WTC11 (cell line): ENCODE data around the gene LETM1. TPM values are rescaled to one million over a fixed set of nuclear protein-coding genes. Genes with fewer than 3 reads are reported as not detected.

ENCODE experiments used
- ATAC-seq: fragments of 200-7000 bp; cut with Tn5 transposase; 2 replicates; pipeline ENCODE4 v1.10.0; 2021; ENCODE audit warnings: mild to moderate bottlenecking, moderate library complexity
- CTCF ChIA-PET: fragments of 300-600 bp; sonication (Branson Sonifier 250); formaldehyde crosslinking; loops from one replicate; lab custom pipeline; 2021; ENCODE audit warnings: antibody characterized with exemption; lab: Charles Lee
- POLR2A ChIA-PET: fragments of 350-600 bp; sonication (Branson Sonifier 250); formaldehyde crosslinking; loops from one replicate; lab custom pipeline; 2021; ENCODE audit warnings: antibody characterized with exemption; lab: Charles Lee
- DNase-seq: peaks from one replicate; pipeline ENCODE4 v3.0.0; 2021; ENCODE audit warnings: low spot score
- H3K27ac Mint-ChIP-seq: 2 replicates; pipeline ENCODE4 v1.8.0; 2021; ENCODE audit warnings: mixed read lengths
- H3K27me3 Mint-ChIP-seq: 2 replicates; pipeline ENCODE4 v1.8.0; 2021; ENCODE audit warnings: low read depth, mild to moderate bottlenecking, moderate library complexity, mixed read lengths
- H3K36me3 Mint-ChIP-seq: 2 replicates; pipeline ENCODE4 v1.8.0; 2021; ENCODE audit warnings: mixed read lengths
- H3K4me1 Mint-ChIP-seq: 2 replicates; pipeline ENCODE4 v1.8.0; 2022; ENCODE audit warnings: mixed read lengths
- H3K4me3 Mint-ChIP-seq: 2 replicates; pipeline ENCODE4 v1.8.0; 2021; ENCODE audit warnings: mild to moderate bottlenecking, moderate library complexity, mixed read lengths
- H3K9me3 Mint-ChIP-seq: 2 replicates; pipeline ENCODE4 v1.8.0; 2021; ENCODE audit warnings: mixed read lengths
- AR ChIP-seq: fragments of 250-450 bp; sonication (Bioruptor Pico); IDR thresholded peaks from 2 replicates; pipeline ENCODE4 v1.9.0; 2021; ENCODE audit warnings: mild to moderate bottlenecking
- CBFB ChIP-seq: sonication (generic); formaldehyde crosslinking; IDR thresholded peaks from 2 replicates; pipeline ENCODE4 v1.8.1; 2022; ENCODE audit warnings: mild to moderate bottlenecking, low read depth, missing genetic modification reagents
- CREB1 ChIP-seq: sonication (generic); formaldehyde crosslinking; IDR thresholded peaks from 2 replicates; pipeline ENCODE4 v1.8.0; 2023; ENCODE audit warnings: mild to moderate bottlenecking, missing genetic modification reagents
- CREM ChIP-seq: sonication (generic); formaldehyde crosslinking; IDR thresholded peaks from 2 replicates; pipeline ENCODE4 v1.8.1; 2022; ENCODE audit warnings: mild to moderate bottlenecking, missing genetic modification reagents, moderate library complexity
- FOXK1 ChIP-seq: sonication (generic); formaldehyde crosslinking; IDR thresholded peaks from 2 replicates; pipeline ENCODE4 v1.8.0; 2022; ENCODE audit warnings: mild to moderate bottlenecking, moderate library complexity, missing genetic modification reagents
- MAX ChIP-seq: sonication (generic); formaldehyde crosslinking; IDR thresholded peaks from 2 replicates; pipeline ENCODE4 v1.8.0; 2022; ENCODE audit warnings: mild to moderate bottlenecking, missing genetic modification reagents
- NFYB ChIP-seq: sonication (generic); formaldehyde crosslinking; conservative IDR thresholded peaks from 2 replicates; pipeline ENCODE4 v1.8.0; 2022; ENCODE audit warnings: low read depth, missing genetic modification reagents
- NR1H2 ChIP-seq: sonication (generic); formaldehyde crosslinking; IDR thresholded peaks from 2 replicates; pipeline ENCODE4 v1.9.0; 2021; ENCODE audit warnings: mild to moderate bottlenecking, moderate library complexity, missing genetic modification reagents
- PRRX2 ChIP-seq: fragments of 250-450 bp; sonication (Bioruptor Pico); IDR thresholded peaks from 2 replicates; pipeline ENCODE4 v1.8.0; 2021; ENCODE audit warnings: mild to moderate bottlenecking
- SP1 ChIP-seq: sonication (generic); formaldehyde crosslinking; conservative IDR thresholded peaks from 2 replicates; pipeline ENCODE4 v1.8.1; 2022; ENCODE audit warnings: missing genetic modification reagents
- TEAD4 ChIP-seq: sonication (generic); formaldehyde crosslinking; IDR thresholded peaks from 2 replicates; pipeline ENCODE4 v1.8.0; 2022; ENCODE audit warnings: mild to moderate bottlenecking, missing genetic modification reagents
- USF2 ChIP-seq: sonication (generic); formaldehyde crosslinking; IDR thresholded peaks from 2 replicates; pipeline ENCODE4 v1.8.1; 2023; ENCODE audit warnings: mild to moderate bottlenecking, missing genetic modification reagents, moderate library complexity
- ZNF138 ChIP-seq: sonication (generic); formaldehyde crosslinking; conservative IDR thresholded peaks from 2 replicates; pipeline ENCODE4 v1.8.1; 2022; ENCODE audit warnings: mild to moderate bottlenecking, moderate library complexity, missing genetic modification reagents
- ZNF219 ChIP-seq: sonication (generic); formaldehyde crosslinking; IDR thresholded peaks from 2 replicates; pipeline ENCODE4 v1.8.0; 2023; ENCODE audit warnings: missing genetic modification reagents, mild to moderate bottlenecking, borderline replicate concordance
- ZNF396 ChIP-seq: fragments of 250-450 bp; sonication (Bioruptor Pico); IDR thresholded peaks from 2 replicates; pipeline ENCODE4 v1.8.0; 2021; ENCODE audit warnings: mild to moderate bottlenecking, moderate library complexity, borderline replicate concordance
- ZNF425 ChIP-seq: fragments of 250-450 bp; sonication (Bioruptor Pico); conservative IDR thresholded peaks from 2 replicates; pipeline ENCODE4 v1.9.0; 2021; ENCODE audit warnings: mild to moderate bottlenecking
- total RNA-seq: library from RNA; stranded (reverse); gene quantifications from 3 replicates; pipeline ENCODE4 v1.2.3, GENCODE V29; 2021

The LETM1 gene
- total RNA-seq, 1 experiment from 2014 or later: 66.7 TPM

GRCh38 chr4:1805493-1806222, 50.3 kb downstream of the LETM1 start:
- no peak overlapping the region for H3K4me3 Mint-ChIP-seq
- no peaks in the 10 kb centered on the region for H3K4me1 Mint-ChIP-seq
- H3K36me3 Mint-ChIP-seq: no peaks in the 10 kb centered on the region
- no peaks in the 10 kb centered on the region for H3K9me3 Mint-ChIP-seq
- no peak for DNase-seq
- CTCF ChIA-PET: interaction anchor here (1.0 to 10.0 kb wide), 3 partner anchors 13 to 57 kb away, joined by 3 to 188 read pairs (median 4); partner anchors contain the start of gene FGFR3
- ATAC-seq: no peak
- TF ChIP-seq ZNF138: no peak
- TF ChIP-seq NFYB: no peak
- no peak for TF ChIP-seq TEAD4 (CRISPR knock-in tag)
- TF ChIP-seq AR: no peak
- no peak for TF ChIP-seq ZNF219 (CRISPR knock-in tag)
- TF ChIP-seq CREB1 (CRISPR knock-in tag): no peak
- TF ChIP-seq CREM (CRISPR knock-in tag): no peak
- TF ChIP-seq ZNF425 (CRISPR knock-in tag): no peak
- TF ChIP-seq ZNF396 (CRISPR knock-in tag): no peak
- no peak for TF ChIP-seq CBFB (CRISPR knock-in tag)
- TF ChIP-seq SP1 (CRISPR knock-in tag): no peak
- TF ChIP-seq FOXK1 (CRISPR knock-in tag): no peak
- TF ChIP-seq MAX (CRISPR knock-in tag): no peak
- TF ChIP-seq USF2 (CRISPR knock-in tag): no peak
- TF ChIP-seq PRRX2 (CRISPR knock-in tag): no peak
- TF ChIP-seq NR1H2 (CRISPR knock-in tag): no peak
- H3K27ac Mint-ChIP-seq: no peak overlapping the region
- POLR2A ChIA-PET: no interaction called here
- no peaks in the 10 kb centered on the region for H3K27me3 Mint-ChIP-seq

GRCh38 chr4:1804638-1805492, 51.1 kb downstream of the LETM1 start:
- ATAC-seq: no peak
- CTCF ChIA-PET: interaction anchor here (0.6 to 10.0 kb wide), 7 partner anchors 11 to 56 kb away, joined by 3 to 188 read pairs (median 4); partner anchors contain the start of gene FGFR3

More at GRCh38 chr4:1804638-1805492, 51.1 kb downstream of the LETM1 start:
- POLR2A ChIA-PET: no interaction called here
- no peaks in the 10 kb centered on the region for H3K4me1 Mint-ChIP-seq
- H3K27ac Mint-ChIP-seq: no peak overlapping the region; the same call in 1 of the 2 replicates
- H3K27me3 Mint-ChIP-seq: no peaks in the 10 kb centered on the region
- TF ChIP-seq TEAD4 (CRISPR knock-in tag) (no peak), ZNF138 (no peak)
- H3K36me3 Mint-ChIP-seq: no peaks in the 10 kb centered on the region
- H3K9me3 Mint-ChIP-seq: no peaks in the 10 kb centered on the region
- H3K4me3 Mint-ChIP-seq: no peak overlapping the region
- DNase-seq: no peak
